ENCODE results near the gene TNIP2. TPM values are rescaled to one million over a fixed set of nuclear protein-coding genes. Genes with fewer than 3 reads are reported as not detected.

Gene TNIP2
- total RNA-seq, 2 donors from 2014 or later, result 67.3 to 84.8 TPM

DNA sequence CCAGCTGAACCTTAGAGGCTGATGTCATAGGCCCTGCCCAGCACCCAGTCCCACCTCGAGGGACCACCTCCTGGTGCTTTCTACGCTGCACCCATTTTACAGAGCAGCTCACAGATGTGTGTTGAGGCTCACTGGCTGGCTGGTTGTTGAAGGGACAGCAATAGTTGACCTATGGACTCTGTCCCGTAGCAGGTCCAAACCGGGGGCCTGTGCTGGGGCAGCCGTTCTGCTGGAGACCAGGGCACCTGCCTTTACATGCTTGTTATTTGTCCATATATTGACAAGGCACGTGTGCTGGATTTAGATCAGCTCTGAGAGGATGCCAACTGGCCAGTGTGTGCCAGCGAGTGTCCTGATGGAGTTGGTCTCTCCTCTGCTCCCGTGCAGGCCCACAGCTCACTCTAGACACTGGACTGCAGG, 58.1 kb downstream of the TNIP2 start:
- ATAC-seq (ENCODE audit: insufficient number of reproducible peaks, low FRiP score, low read depth), result no peak
- H3K36me3 ChIP-seq, result peaks cover 69% of the 10 kb centered on the region
- H3K9me3 ChIP-seq, result no peaks in the 10 kb centered on the region
- H3K4me3 ChIP-seq, result no peak overlapping the region
- no peaks in the 10 kb centered on the region for H3K27me3 ChIP-seq (replicated peaks; ENCODE audit: insufficient read depth)
- no peak for DNase-seq (ENCODE audit: low spot score)
- H3K27ac ChIP-seq, result no peak overlapping the region
- H3K4me1 ChIP-seq (ENCODE audit: control insufficient read depth in 1 of 2, low read depth in 2 of 2), result no peaks in the 10 kb centered on the region
- TF ChIP-seq, protein P1, sequence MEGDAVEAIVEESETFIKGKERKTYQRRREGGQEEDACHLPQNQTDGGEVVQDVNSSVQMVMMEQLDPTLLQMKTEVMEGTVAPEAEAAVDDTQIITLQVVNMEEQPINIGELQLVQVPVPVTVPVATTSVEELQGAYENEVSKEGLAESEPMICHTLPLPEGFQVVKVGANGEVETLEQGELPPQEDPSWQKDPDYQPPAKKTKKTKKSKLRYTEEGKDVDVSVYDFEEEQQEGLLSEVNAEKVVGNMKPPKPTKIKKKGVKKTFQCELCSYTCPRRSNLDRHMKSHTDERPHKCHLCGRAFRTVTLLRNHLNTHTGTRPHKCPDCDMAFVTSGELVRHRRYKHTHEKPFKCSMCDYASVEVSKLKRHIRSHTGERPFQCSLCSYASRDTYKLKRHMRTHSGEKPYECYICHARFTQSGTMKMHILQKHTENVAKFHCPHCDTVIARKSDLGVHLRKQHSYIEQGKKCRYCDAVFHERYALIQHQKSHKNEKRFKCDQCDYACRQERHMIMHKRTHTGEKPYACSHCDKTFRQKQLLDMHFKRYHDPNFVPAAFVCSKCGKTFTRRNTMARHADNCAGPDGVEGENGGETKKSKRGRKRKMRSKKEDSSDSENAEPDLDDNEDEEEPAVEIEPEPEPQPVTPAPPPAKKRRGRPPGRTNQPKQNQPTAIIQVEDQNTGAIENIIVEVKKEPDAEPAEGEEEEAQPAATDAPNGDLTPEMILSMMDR (IDR thresholded peaks at IDR 0.05), result no peak

DNA sequence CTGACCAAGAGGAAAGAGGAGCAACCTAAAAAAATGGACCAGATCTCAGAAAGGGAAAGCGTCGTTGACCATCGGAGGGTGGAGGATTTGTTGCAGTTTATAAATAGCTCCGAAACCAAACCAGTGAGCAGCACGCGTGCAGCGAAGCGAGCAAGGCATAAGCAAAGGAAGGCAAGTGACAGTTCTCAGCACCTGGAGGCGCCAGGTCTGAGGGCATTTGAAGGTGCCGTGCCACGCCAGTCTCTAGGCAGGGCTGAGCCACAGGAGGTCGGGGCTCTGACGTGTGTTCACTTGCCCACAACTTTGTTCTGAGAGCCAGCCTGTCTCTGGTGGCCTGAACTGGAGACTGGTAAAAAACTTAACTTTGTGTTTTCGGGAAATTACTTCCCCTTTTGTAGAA, 59.7 kb downstream of the TNIP2 start:
- no peaks in the 10 kb centered on the region for H3K27me3 ChIP-seq (replicated peaks; ENCODE audit: insufficient read depth)
- H3K27ac ChIP-seq, result no peak overlapping the region
- ATAC-seq (ENCODE audit: insufficient number of reproducible peaks, low FRiP score, low read depth), result no peak
- TF ChIP-seq, protein P1 (IDR thresholded peaks at IDR 0.05), result no peak
- H3K4me3 ChIP-seq, result no peak overlapping the region
- no peaks in the 10 kb centered on the region for H3K9me3 ChIP-seq
- DNase-seq (ENCODE audit: low spot score), result no peak
- H3K4me1 ChIP-seq (ENCODE audit: control insufficient read depth in 1 of 2, low read depth in 2 of 2), result no peaks in the 10 kb centered on the region
- H3K36me3 ChIP-seq, result peaks cover 60% of the 10 kb centered on the region

DNA sequence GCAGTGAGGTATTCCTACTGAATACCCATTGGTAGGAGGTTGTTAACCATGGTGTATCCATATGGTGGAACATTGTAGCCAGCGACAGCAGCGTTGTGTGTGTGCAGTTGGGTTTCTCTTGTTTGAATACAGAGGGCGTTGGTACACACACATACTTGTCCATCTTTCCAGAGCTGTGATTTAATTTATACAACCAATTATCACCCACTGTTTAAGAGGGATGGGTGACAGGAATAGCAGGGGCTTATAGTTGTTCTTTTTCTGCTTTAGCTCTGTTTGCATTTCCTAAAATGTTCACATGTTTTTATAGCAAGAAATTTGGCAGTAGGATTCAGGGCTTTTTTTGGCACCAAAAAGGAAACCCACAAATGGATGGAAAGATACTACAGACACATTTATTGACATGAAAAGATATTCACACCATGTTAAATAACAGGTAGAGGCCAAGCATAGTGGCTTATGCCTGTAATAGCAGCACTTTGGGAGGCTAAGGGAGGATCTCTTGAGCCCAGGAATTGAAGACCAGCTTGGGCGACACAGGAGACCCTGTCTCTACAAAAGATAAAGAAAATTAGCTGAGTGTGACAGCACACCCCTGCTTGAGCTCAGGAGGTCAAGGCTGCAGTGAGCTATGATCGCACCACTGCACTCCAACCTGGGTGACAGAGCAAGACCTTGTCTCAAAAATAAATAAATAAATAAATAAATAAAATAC, 60.6 kb downstream of the TNIP2 start:
- TF ChIP-seq, protein P1 (IDR thresholded peaks at IDR 0.05), result no peak
- Histone ChIP-seq H3K9me3 (no peaks in the 10 kb centered on the region), H3K36me3 (peaks cover 56% of the 10 kb centered on the region), H3K4me1 (ENCODE audit: control insufficient read depth in 1 of 2, low read depth in 2 of 2) (no peaks in the 10 kb centered on the region), H3K27me3 (replicated peaks; ENCODE audit: insufficient read depth) (no peaks in the 10 kb centered on the region), H3K4me3 (no peak overlapping the region), H3K27ac (no peak overlapping the region)
- no peak for DNase-seq (ENCODE audit: low spot score)
- ATAC-seq (ENCODE audit: insufficient number of reproducible peaks, low FRiP score, low read depth), result no peak

GRCh38 chr4:2694691-2695090, 61.4 kb downstream of the TNIP2 start:
- ATAC-seq (ENCODE audit: insufficient number of reproducible peaks, low FRiP score, low read depth) (no peak), DNase-seq (ENCODE audit: low spot score) (no peak)
- TF ChIP-seq, protein P1 (IDR thresholded peaks at IDR 0.05), result no peak
- peaks cover 0 to 7% of the 10 kb centered on the region in 2 donors for H3K4me1 ChIP-seq (ENCODE audit: control insufficient read depth in 1 of 2, low read depth in 2 of 2)
- no peak overlapping the region for H3K27ac ChIP-seq
- no peaks in the 10 kb centered on the region for H3K9me3 ChIP-seq
- H3K4me3 ChIP-seq, result no peak overlapping the region
- H3K36me3 ChIP-seq, result peaks cover 48% of the 10 kb centered on the region
- H3K27me3 ChIP-seq (replicated peaks; ENCODE audit: insufficient read depth), result no peaks in the 10 kb centered on the region

DNA sequence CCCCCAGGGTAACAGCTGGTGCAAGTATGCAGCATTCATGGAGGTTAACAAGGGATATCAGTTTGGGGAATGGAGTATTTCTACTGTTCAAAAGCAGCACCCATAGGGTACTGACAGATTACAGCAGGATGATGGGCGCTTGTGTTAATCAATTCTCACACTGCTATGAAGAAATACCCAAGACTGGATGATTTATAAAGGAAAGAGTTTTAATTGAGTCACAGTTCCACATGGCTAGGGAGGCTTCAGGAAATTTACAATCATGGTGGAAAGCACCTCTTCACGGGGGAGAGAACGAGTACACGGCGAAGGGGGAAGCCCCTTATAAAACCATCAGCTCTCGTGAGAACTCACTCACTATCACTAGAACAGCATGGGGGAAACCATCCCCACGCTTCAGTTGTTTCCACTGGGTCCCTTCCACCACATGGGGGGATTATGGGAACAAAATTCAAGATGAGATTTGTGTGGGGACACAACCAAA, 64.1 kb downstream of the TNIP2 start:
- TF ChIP-seq, protein P1 (IDR thresholded peaks at IDR 0.05), result no peak
- Histone ChIP-seq H3K9me3 (no peaks in the 10 kb centered on the region), H3K4me3 (no peak overlapping the region), H3K27me3 (replicated peaks; ENCODE audit: insufficient read depth) (no peaks in the 10 kb centered on the region), H3K27ac (no peak overlapping the region), H3K36me3 (peaks cover 35% of the 10 kb centered on the region), H3K4me1 (ENCODE audit: control insufficient read depth in 1 of 2, low read depth in 2 of 2) (peaks cover 0 to 9% of the 10 kb centered on the region in 2 donors)
- ATAC-seq (ENCODE audit: insufficient number of reproducible peaks, low FRiP score, low read depth) (no peak), DNase-seq (ENCODE audit: low spot score) (no peak)

Other genes starting within 250 kb of the TNIP2 start
- gene FAM193A, start 219.7 kb downstream of the TNIP2 start, total RNA-seq, result 10 to 100 TPM; 22.3 to 42.9 TPM
- gene SH3BP2, start 36.7 kb upstream of the TNIP2 start, total RNA-seq, result 10 to 100 TPM; 56.0 to 61.7 TPM
- 100 to 1,000 TPM; 256 to 338 TPM for gene ADD1, start 87.5 kb upstream of the TNIP2 start, total RNA-seq
- 10 to 100 TPM in 1 of 2 donors, 1 to 10 TPM in 1; 6.6 to 21.0 TPM for gene NOP14, start 207.1 kb upstream of the TNIP2 start, total RNA-seq
- gene GRK4, start 207.2 kb upstream of the TNIP2 start, total RNA-seq, result 1 to 10 TPM; 6.9 to 9.9 TPM

Measured in thoracic aorta (tissue), 2 donors.